IMR-90 (cell line): ENCODE data around the gene AMFR. TPM values are rescaled to one million over a fixed set of nuclear protein-coding genes. Genes with fewer than 3 reads are reported as not detected.

Experiments
- ATAC-seq: fragments of 200-7000 bp; cut with Tn5 transposase; 2 replicates; pipeline ENCODE4 v1.9.1; 2020; ENCODE audit warnings: low read depth, mild to moderate bottlenecking, moderate library complexity
- BruUV-seq: library from RNA; stranded (reverse); fragments of 400-500 nt; replicated peaks from 2 replicates; lab custom pipeline; 2021; lab: Mats Ljungman, UMichigan
- CTCF ChIA-PET: fragments of 300-600 bp; formaldehyde crosslinking; extraction: SDS; loops from one replicate; lab custom pipeline; 2021; ENCODE audit warnings: antibody characterized with exemption; lab: Yijun Ruan, JAX
- POLR2A ChIA-PET: fragments of 300-600 bp; sonication (Branson Sonifier 250); formaldehyde crosslinking; loops from one replicate; lab custom pipeline; 2022; ENCODE audit warnings: antibody characterized with exemption; ENCODE audit not compliant: unreplicated experiment; lab: Charles Lee
- DNase-seq: peaks from one replicate; pipeline ENCODE4 v3.0.0; 2013
- H2AFZ ChIP-seq: replicated peaks from 2 replicates; pipeline ENCODE3; 2013; ENCODE audit warnings: low read length, mild to moderate bottlenecking; ENCODE audit not compliant: poor library complexity
- H2AK5ac ChIP-seq: 2 replicates; pipeline ENCODE4 v1.6.1; 2013; ENCODE audit warnings: low read depth, low read length, inconsistent platforms
- H2AK9ac ChIP-seq: replicated peaks from 2 replicates; pipeline ENCODE3; 2013; ENCODE audit warnings: mild to moderate bottlenecking, low read depth, low read length, moderate library complexity; ENCODE audit not compliant: poor library complexity
- H2BK120ac ChIP-seq: 2 replicates; pipeline ENCODE4 v1.6.1; 2013; ENCODE audit warnings: low read depth, low read length, inconsistent platforms
- H2BK15ac ChIP-seq: 3 replicates; pipeline ENCODE4 v1.6.1; 2013; ENCODE audit warnings: low read depth, low read length, inconsistent platforms
- H2BK20ac ChIP-seq: 2 replicates; pipeline ENCODE4 v1.6.1; 2013; ENCODE audit warnings: low read depth, mild to moderate bottlenecking, inconsistent platforms, low read length, moderate library complexity
- H2BK5ac ChIP-seq: 2 replicates; pipeline ENCODE4 v1.6.1; 2013; ENCODE audit warnings: mild to moderate bottlenecking, low read depth, low read length, inconsistent platforms; ENCODE audit not compliant: poor library complexity, severe bottlenecking
- H3K14ac ChIP-seq: replicated peaks from 2 replicates; pipeline ENCODE4 v1.6.1; 2013; ENCODE audit warnings: low read depth, low read length, inconsistent platforms
- H3K18ac ChIP-seq: 2 replicates; pipeline ENCODE4 v1.6.1; 2013; ENCODE audit warnings: low read depth, low read length, control low read depth
- H3K23ac ChIP-seq: 2 replicates; pipeline ENCODE4 v1.6.1; 2013; ENCODE audit warnings: low read depth, low read length, inconsistent platforms
- H3K27ac ChIP-seq: 2 replicates; pipeline ENCODE4 v1.5.1; 2013; ENCODE audit warnings: mild to moderate bottlenecking, control low read depth, low read length; ENCODE audit not compliant: insufficient read depth
- H3K27me3 ChIP-seq: 2 replicates; pipeline ENCODE4 v1.6.1; 2013; ENCODE audit warnings: low read length; ENCODE audit not compliant: control insufficient read depth, insufficient read depth
- H3K36me3 ChIP-seq: 2 replicates; pipeline ENCODE4 v1.6.1; 2013; ENCODE audit warnings: low read length, mixed read lengths; ENCODE audit not compliant: control insufficient read depth, insufficient read depth
- H3K4ac ChIP-seq: 2 replicates; pipeline ENCODE4 v1.6.1; 2013; ENCODE audit warnings: low read depth, low read length, inconsistent platforms
- H3K4me1 ChIP-seq: 2 replicates; pipeline ENCODE4 v1.6.1; 2013; ENCODE audit warnings: low read length, mixed read lengths; ENCODE audit not compliant: control insufficient read depth, insufficient read depth
- H3K4me2 ChIP-seq: 2 replicates; pipeline ENCODE4 v1.6.1; 2013; ENCODE audit warnings: low read depth, mild to moderate bottlenecking, control low read depth, low read length, moderate library complexity
- H3K4me3 ChIP-seq: 2 replicates; pipeline ENCODE4 v1.5.1; 2013; ENCODE audit warnings: low read depth, mild to moderate bottlenecking, control low read depth, low read length, moderate library complexity; ENCODE audit not compliant: insufficient read depth
- H3K56ac ChIP-seq: 2 replicates; pipeline ENCODE4 v1.6.1; 2013; ENCODE audit warnings: low read length, inconsistent platforms; ENCODE audit not compliant: insufficient read depth; ENCODE audit errors: extremely low read depth
- H3K79me1 ChIP-seq, 2 experiments: 2 replicates each; pipeline ENCODE4 v1.6.1; 2013; ENCODE audit warnings: low read length in 2 of 2, inconsistent platforms in 1 of 2, low read depth in 1 of 2
- H3K9ac ChIP-seq: 2 replicates; pipeline ENCODE4 v1.6.1; 2013; ENCODE audit warnings: low read depth, low read length, control low read depth
- H3K9me1 ChIP-seq: 2 replicates; pipeline ENCODE4 v1.6.1; 2013; ENCODE audit warnings: low read length, inconsistent platforms; ENCODE audit not compliant: insufficient read depth
- H3K9me3 ChIP-seq: 2 replicates; pipeline ENCODE4 v1.6.1; 2013; ENCODE audit warnings: low read length; ENCODE audit not compliant: control insufficient read depth, insufficient read depth
- H4K20me1 ChIP-seq: 2 replicates; pipeline ENCODE4 v1.6.1; 2013; ENCODE audit warnings: low read length, inconsistent platforms; ENCODE audit not compliant: insufficient read depth
- H4K5ac ChIP-seq: 2 replicates; pipeline ENCODE4 v1.6.1; 2013; ENCODE audit warnings: mild to moderate bottlenecking, low read depth, low read length, control low read depth
- H4K8ac ChIP-seq, 2 experiments: 2 replicates each; pipeline ENCODE4 v1.6.1; 2013; ENCODE audit warnings: low read depth in 2 of 2, low read length in 2 of 2, control low read depth in 1 of 2, inconsistent platforms in 1 of 2
- H4K91ac ChIP-seq: 2 replicates; pipeline ENCODE4 v1.6.1; 2013; ENCODE audit warnings: low read depth, low read length, inconsistent platforms; ENCODE audit not compliant: insufficient read depth
- BHLHE40 ChIP-seq: fragments of 150-350 bp; IDR thresholded peaks from 2 replicates; pipeline ENCODE4 v1.6.1; 2016; ENCODE audit warnings: mild to moderate bottlenecking, low read depth, low read length
- CEBPB ChIP-seq: IDR thresholded peaks from 2 replicates; pipeline ENCODE4 v1.6.1; 2012; ENCODE audit warnings: low read depth, low read length, improper control_type of control experiment
- CHD1 ChIP-seq: IDR thresholded peaks from 2 replicates; pipeline ENCODE4 v1.6.1; 2012; ENCODE audit warnings: low read depth, low read length, improper control_type of control experiment
- CTCF ChIP-seq: conservative IDR thresholded peaks from 2 replicates; pipeline ENCODE4 v1.5.1; 2012; ENCODE audit warnings: mild to moderate bottlenecking, low read depth, low read length, improper control_type of control experiment
- ELK1 ChIP-seq: fragments of 150-350 bp; IDR thresholded peaks from 2 replicates; pipeline ENCODE4 v1.6.1; 2016; ENCODE audit warnings: low read depth, mild to moderate bottlenecking, low read length, moderate library complexity, borderline replicate concordance
- FOS ChIP-seq: fragments of 150-350 bp; IDR thresholded peaks from 2 replicates; pipeline ENCODE4 v1.6.1; 2016; ENCODE audit warnings: low read depth, low read length
- MAFK ChIP-seq: IDR thresholded peaks from 2 replicates; pipeline ENCODE4 v1.6.1; 2012; ENCODE audit warnings: low read depth, low read length, improper control_type of control experiment
- MXI1 ChIP-seq: IDR thresholded peaks from 2 replicates; pipeline ENCODE4 v1.6.1; 2012; ENCODE audit warnings: low read depth, mild to moderate bottlenecking, low read length, moderate library complexity, borderline replicate concordance
- NFE2L2 ChIP-seq: fragments of 150-350 bp; IDR thresholded peaks from 2 replicates; pipeline ENCODE4 v1.6.1; 2016; ENCODE audit warnings: low read depth, mild to moderate bottlenecking, low read length
- POLR2A ChIP-seq: IDR thresholded peaks from 2 replicates; pipeline ENCODE4 v1.6.1; 2012; ENCODE audit warnings: mild to moderate bottlenecking, low read depth, low read length
- RCOR1 ChIP-seq: IDR thresholded peaks from 2 replicates; pipeline ENCODE4 v1.6.1; 2012; ENCODE audit warnings: mild to moderate bottlenecking, low read length, improper control_type of control experiment; ENCODE audit not compliant: insufficient replicate concordance
- RFX5 ChIP-seq: IDR thresholded peaks from 2 replicates; pipeline ENCODE4 v1.8.0; 2012; ENCODE audit warnings: low read depth, mild to moderate bottlenecking, low read length, moderate library complexity
- SMC3 ChIP-seq: fragments of 150-350 bp; IDR thresholded peaks from 2 replicates; pipeline ENCODE4 v1.6.1; 2016; ENCODE audit warnings: low read depth, mild to moderate bottlenecking, antibody characterized with exemption, low read length, moderate library complexity
- USF2 ChIP-seq: fragments of 150-350 bp; IDR thresholded peaks from 2 replicates; pipeline ENCODE4 v1.6.1; 2017; ENCODE audit warnings: mild to moderate bottlenecking, antibody characterized with exemption, low read length, low read depth
- WGBS, 2 experiments: methylation state at CpG; one replicate each; pipeline versions ENCODE4 v1.1.5 to v1.1.7; 2013; ENCODE audit warnings: missing lambda C conversion rate in 2 of 2; ENCODE audit not compliant: insufficient read length in 1 of 2; ENCODE audit errors: extremely low coverage in 2 of 2; 5-methylcytosine and 5-hydroxymethylcytosine counted together
- dilution Hi-C: fragments of 300-500 bp; cut with HindIII; formaldehyde crosslinking; loops from one replicate; pipeline ENCODE4 v1.14.3; 2018; ENCODE audit warnings: low sequenced_read_pairs; ENCODE audit not compliant: unreplicated experiment
- in situ Hi-C: fragments of 300-500 bp; cut with MboI; formaldehyde crosslinking; loops from 3 replicates; pipeline ENCODE4 v1.14.3; 2019; ENCODE audit warnings: low sequenced_read_pairs, inconsistent platforms, mixed read lengths
- intact Hi-C: fragments of 100-400 bp; cut with micrococcal nuclease; formaldehyde crosslinking; loops from 2 replicates; pipeline ENCODE4 v1.10.0; 2022
- polyA plus RNA-seq, 3 experiments: library from polyadenylated mRNA; depleted of rRNA; stranded (reverse); fragments of >200 nt; gene quantifications; 2 replicates each; pipeline ENCODE4 v1.2.3, GENCODE V29; 2012; ENCODE audit warnings: low replicate concordance in 1 of 3
- total RNA-seq: library from RNA; depleted of rRNA; stranded (reverse); fragments of >200 nt; gene quantifications from 2 replicates; pipeline ENCODE4 v1.2.3, GENCODE V29; 2012

The AMFR gene
- total and polyA plus RNA-seq, 2 of the 4 experiments (the other 2 are of a cell fraction), result 60.7 to 216 TPM

GRCh38 chr16:56372013-56372634 lies 53.2 kb downstream of the AMFR start:
- Histone ChIP-seq H2AFZ (no peak overlapping the region), H2AK9ac (no peak overlapping the region), H3K9me3 (no peaks in the 10 kb centered on the region), H4K91ac (no peak overlapping the region), H2AK5ac (no peak overlapping the region), H2BK15ac (no peak overlapping the region), H4K5ac (no peak overlapping the region), H3K4me2 (no peak overlapping the region), H3K79me1 (peaks cover 35 to 72% of the 10 kb centered on the region in 2 experiments), H3K27me3 (no peaks in the 10 kb centered on the region), H3K9ac (no peak overlapping the region), H3K18ac (no peak overlapping the region), H3K9me1 (peaks cover 11% of the 10 kb centered on the region), H3K14ac (no peak overlapping the region), H4K8ac (no peak overlapping the region), H3K23ac (no peak overlapping the region), H4K20me1 (peaks cover 9% of the 10 kb centered on the region), H3K4ac (no peak overlapping the region; the same call in 1 of the 2 replicates), H2BK120ac (no peak overlapping the region), H3K27ac (no peak overlapping the region), H3K56ac (no peak overlapping the region), H2BK20ac (no peak overlapping the region), H3K4me3 (no peak overlapping the region), H2BK5ac (no peak overlapping the region), H3K4me1 (peaks cover 13% of the 10 kb centered on the region), H3K36me3 (peaks cover 17% of the 10 kb centered on the region)
- BruUV-seq, result no TSS peak
- in situ Hi-C loops (loop anchor here (25.0 kb wide), 1 partner anchor 885 kb away; the partner anchor contains the start of gene MMP2), intact Hi-C loops (no loop called here), dilution Hi-C loops (no loop called here)
- DNase-seq (no peak), ATAC-seq (no peak)
- TF ChIP-seq CHD1, result no peak
- TF ChIP-seq MAFK, result no peak
- TF ChIP-seq POLR2A, result no peak
- no peak for TF ChIP-seq USF2
- no peak for TF ChIP-seq RCOR1
- TF ChIP-seq CEBPB, result no peak
- no peak for TF ChIP-seq MXI1
- no peak for TF ChIP-seq SMC3
- no peak for TF ChIP-seq BHLHE40
- no peak for TF ChIP-seq RFX5
- TF ChIP-seq ELK1, result no peak
- no peak for TF ChIP-seq CTCF
- no peak for TF ChIP-seq FOS
- no peak for TF ChIP-seq NFE2L2
- WGBS, 2 experiments, result 79% methylated on average over 3 of the region's 7 CpGs; no CpG with 5 or more reads in 1 of the 2 experiments
- POLR2A ChIA-PET, result no interaction called here
- CTCF ChIA-PET, result no interaction called here
